ENCODE data around the gene CATSPERZ.

CATSPERZ gene

DNA sequence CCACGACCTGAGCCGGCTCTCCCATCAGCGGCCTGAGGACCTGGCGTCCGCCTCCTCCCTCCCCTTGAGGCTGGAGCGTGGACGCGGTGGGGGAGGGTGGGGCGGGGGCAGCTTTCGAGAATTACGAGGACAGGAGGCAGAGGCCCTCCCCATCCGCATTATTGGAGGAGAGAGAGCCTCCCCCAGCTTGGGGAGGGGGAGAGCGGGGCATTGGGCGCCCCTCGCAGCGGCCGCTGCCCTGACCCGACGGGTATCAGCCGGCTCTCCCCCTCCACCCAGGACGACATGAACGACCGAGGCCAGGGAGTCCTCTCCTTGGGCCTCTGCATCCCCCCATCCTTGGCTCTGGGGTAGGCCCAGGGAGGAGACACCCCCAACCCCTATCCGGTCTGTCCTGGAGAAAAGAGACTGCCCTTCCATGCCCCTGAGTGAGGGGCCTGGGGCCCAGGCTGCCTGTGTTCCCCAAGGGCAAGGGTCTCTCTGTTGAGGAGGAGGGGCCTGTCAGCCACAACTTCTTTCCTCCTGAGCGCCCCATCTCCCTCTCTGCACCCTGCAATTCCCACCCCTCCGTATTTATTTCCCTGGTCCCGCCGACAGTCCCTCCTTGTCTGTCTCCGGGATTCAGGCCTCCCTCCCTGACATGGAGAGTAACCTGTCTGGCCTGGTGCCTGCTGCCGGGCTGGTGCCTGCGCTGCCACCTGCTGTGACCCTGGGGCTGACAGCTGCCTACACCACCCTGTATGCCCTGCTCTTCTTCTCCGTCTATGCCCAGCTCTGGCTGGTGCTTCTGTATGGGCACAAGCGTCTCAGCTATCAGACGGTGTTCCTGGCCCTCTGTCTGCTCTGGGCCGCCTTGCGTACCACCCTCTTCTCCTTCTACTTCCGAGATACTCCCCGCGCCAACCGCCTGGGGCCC lies 14.0 kb upstream of the CATSPERZ start:
- TF ChIP-seq GATA1 (IDR thresholded peaks at IDR 0.05; ENCODE audit: low read depth, low read length) (no peak), POLR2A (IDR thresholded peaks at IDR 0.05; ENCODE audit: low read length) (no peak)
- DNase-seq = peak in 1 of 2 experiments; percentile 46

DNA sequence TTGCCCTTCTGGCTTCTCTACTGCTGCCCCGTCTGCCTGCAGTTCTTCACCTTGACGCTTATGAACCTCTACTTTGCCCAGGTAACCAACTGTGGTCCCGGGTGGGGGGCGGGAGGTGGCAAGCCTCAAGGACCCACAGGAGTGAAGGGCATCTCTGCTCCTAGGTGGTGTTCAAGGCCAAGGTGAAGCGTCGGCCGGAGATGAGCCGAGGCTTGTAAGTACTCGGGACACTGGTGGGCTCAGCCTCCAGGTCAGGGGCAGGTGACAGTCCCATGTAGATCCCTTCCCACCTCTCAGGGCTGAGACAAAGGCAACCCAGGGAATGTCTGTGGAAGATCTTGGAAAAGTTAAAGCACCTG lies 13.4 kb upstream of the CATSPERZ start:
- DNase-seq = no peak
- TF ChIP-seq GATA1 (IDR thresholded peaks at IDR 0.05; ENCODE audit: low read depth, low read length) (no peak), POLR2A (IDR thresholded peaks at IDR 0.05; ENCODE audit: low read length) (no peak)

DNA sequence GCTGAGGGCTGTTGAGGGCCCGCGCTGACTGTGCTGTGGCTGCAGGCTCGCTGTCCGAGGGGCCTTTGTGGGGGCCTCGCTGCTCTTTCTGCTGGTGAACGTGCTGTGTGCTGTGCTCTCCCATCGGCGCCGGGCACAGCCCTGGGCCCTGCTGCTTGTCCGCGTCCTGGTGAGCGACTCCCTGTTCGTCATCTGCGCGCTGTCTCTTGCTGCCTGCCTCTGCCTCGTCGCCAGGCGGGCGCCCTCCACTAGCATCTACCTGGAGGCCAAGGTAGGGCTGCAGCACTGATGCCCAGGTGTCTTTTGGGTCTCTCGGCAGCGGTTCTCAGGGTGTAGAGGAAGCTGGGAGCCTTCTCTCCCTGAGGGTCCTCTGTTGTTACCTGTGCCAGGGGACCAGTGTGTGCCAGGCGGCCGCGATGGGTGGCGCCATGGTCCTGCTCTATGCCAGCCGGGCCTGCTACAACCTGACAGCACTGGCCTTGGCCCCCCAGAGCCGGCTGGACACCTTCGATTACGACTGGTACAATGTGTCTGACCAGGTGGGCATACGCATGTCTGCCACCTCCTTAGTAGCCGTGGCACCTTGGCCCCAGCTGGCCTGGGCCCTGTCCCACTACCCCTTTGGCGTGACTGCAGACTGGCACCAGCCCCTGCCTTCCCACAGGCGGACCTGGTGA lies 12.3 kb upstream of the CATSPERZ start:
- TF ChIP-seq POLR2A (IDR thresholded peaks at IDR 0.05; ENCODE audit: low read length) (no peak), GATA1 (IDR thresholded peaks at IDR 0.05; ENCODE audit: low read depth, low read length) (no peak)

DNA sequence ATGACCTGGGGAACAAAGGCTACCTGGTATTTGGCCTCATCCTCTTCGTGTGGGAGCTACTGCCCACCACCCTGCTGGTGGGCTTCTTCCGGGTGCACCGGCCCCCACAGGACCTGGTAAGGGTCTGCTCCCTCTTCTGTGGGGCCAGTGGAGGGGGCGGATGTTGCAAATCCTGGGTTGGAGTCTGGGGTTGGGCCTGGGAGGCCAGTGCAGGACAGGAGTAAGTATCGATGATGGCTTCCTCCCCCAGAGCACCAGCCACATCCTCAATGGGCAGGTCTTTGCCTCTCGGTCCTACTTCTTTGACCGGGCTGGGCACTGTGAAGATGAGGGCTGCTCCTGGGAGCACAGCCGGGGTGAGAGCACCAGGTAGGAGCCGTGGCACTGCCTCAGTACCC lies 11.8 kb upstream of the CATSPERZ start:
- no peak for DNase-seq
- TF ChIP-seq GATA1 (IDR thresholded peaks at IDR 0.05; ENCODE audit: low read depth, low read length) = no peak
- TF ChIP-seq POLR2A (IDR thresholded peaks at IDR 0.05; ENCODE audit: low read length) = no peak

More for the DNA sequence above, 12.3 kb upstream of the CATSPERZ start:
- no peak for DNase-seq

DNA sequence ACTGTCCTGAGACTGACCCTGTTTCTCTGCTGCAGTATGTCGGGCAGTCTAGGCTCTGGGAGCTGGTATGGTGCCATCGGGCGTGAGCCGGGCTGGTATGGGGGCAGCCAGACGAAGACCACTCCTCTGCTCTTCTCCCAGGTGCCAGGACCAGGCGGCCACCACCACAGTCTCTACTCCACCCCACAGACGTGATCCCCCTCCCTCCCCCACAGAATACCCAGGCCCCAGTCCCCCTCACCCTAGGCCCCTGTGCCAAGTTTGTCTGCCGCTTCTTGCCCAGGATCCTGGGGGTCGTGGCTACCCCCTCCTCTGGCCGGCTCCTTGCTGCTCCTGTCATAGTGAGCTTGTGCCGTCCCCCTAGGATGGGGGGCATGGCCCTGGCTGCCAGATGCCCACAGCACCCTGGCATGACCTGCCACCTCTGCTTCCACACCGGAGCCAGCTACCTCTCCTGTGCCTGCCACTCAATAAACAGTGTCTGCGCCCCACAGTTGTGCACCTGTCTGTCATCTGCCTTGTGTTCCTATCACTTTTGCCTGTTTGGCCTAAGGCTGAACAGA lies 11.1 kb upstream of the CATSPERZ start:
- TF ChIP-seq GATA1 (IDR thresholded peaks at IDR 0.05; ENCODE audit: low read depth, low read length) = no peak
- TF ChIP-seq POLR2A (IDR thresholded peaks at IDR 0.05; ENCODE audit: low read length) = no peak
- no peak for DNase-seq

DNA sequence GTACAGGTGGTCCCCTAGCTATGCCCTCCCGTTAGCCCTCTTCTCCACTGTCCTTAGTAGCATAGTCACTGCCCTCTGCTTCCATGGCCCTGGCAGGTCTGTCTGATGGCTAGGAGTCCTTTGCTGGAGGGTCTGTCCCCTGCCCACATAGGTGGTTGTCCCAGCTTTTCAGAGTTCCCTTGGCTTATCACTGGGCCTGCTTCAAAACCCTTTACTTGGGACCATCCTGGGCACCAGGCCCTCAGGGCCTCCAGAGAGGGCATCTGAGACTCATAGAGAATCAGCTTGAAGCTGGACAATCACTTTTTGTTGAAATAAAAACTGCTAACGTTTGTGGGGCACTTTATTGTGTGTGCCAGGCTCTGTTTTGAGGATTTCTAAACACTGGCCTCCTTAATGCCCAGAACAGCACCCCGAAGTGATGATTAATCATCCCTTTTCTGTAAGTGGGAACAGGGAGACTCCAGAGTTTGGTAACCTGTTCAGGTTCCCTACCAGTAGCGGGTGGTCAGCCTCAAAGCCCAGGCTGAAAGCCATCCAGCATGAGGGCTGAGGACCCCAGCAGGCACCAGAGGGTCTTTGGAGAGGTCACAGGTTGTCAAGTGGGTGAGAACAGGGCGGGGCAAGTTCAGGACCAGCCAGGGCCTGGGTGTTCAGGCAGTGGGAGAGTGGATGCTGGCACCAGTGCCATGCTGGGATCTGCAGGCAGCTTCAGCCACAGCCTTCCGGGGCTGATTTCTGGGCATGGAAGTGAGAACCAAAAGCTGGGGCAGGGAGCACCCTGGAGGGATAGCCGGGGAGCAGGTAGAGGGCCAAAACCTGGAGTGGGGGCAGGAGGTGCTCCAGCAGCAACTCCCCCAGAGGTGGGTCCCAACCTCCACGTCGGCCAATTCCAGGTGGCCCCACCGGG lies 9.6 kb upstream of the CATSPERZ start:
- DNase-seq = no peak
- TF ChIP-seq GATA1 (IDR thresholded peaks at IDR 0.05; ENCODE audit: low read depth, low read length) (no peak), POLR2A (IDR thresholded peaks at IDR 0.05; ENCODE audit: low read length) (no peak)

DNA sequence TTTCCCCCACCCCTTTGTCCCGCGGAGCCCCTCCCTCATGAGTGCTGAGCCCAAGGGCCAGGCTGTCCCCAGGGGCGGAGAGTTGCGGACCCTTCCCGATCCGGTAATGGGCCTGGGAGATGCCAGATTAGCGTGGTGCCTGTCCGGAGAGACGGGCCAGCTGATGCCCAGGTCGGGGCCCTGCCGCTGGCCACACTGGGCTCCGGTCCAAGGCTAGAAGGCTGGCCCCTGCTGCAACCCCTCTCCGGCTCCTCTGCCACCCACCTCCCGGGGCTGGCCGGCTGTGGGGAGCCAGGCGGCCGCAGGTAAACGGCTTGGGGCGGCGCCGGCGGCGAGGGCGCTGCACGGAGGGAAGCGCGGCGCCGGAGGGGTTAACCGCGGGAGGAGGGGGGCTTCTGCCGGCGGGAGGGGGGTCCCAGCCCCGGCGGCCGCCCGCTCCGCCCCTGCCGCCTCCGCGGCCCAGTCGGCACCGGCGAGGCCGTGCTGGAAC lies 8.9 kb upstream of the CATSPERZ start, which contains the start of gene KCNK4:
Gene KCNK4, plus strand, starts transcription at position 41 of the 490 bp plus-strand sequence. CDS start 1,717 bp downstream, outside the sequence.
- no peak for TF ChIP-seq GATA1 (IDR thresholded peaks at IDR 0.05; ENCODE audit: low read depth, low read length)
- no peak for TF ChIP-seq POLR2A (IDR thresholded peaks at IDR 0.05; ENCODE audit: low read length)

DNA sequence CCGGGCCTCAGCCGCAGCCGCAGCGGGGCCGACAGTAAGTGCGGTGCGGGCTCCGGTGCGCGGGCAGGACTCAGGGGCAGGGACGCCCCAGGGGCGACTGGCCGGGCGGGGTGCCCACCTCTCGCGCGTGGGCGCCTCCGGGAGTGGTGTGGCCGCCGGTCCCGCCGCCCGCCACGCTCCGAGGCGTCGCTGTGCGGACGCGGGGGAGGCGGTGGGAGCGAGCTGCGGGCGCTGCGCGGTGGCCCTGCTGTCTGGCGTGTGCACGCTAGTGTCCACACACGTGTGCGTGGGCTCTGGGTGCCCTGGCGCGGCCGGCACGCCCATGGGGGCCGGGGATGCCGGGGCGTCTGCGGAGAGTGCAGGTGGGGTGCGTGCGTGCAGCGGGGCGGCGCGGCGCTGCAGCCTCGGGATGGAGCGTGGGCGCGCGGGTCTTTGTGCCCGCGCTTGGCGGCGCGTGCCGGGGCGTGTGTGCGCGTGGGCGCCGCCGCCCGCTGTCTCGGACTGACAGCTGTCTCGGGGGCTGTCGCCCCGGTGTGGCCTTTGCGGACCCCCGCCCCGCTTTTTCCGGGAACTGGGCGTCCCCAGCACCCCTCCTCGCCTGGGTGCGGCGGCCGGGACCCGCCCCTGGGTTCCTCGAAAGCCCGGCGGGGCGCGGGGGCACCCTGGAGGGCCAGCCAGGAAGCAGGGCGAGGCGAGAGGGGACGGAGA lies 8.3 kb upstream of the CATSPERZ start:
- DNase-seq = no peak
- no peak for TF ChIP-seq GATA1 (IDR thresholded peaks at IDR 0.05; ENCODE audit: low read depth, low read length)
- TF ChIP-seq POLR2A (IDR thresholded peaks at IDR 0.05; ENCODE audit: low read length) = no peak

More for the DNA sequence above, 8.9 kb upstream of the CATSPERZ start, which contains the start of gene KCNK4:
- no peak for DNase-seq

DNA sequence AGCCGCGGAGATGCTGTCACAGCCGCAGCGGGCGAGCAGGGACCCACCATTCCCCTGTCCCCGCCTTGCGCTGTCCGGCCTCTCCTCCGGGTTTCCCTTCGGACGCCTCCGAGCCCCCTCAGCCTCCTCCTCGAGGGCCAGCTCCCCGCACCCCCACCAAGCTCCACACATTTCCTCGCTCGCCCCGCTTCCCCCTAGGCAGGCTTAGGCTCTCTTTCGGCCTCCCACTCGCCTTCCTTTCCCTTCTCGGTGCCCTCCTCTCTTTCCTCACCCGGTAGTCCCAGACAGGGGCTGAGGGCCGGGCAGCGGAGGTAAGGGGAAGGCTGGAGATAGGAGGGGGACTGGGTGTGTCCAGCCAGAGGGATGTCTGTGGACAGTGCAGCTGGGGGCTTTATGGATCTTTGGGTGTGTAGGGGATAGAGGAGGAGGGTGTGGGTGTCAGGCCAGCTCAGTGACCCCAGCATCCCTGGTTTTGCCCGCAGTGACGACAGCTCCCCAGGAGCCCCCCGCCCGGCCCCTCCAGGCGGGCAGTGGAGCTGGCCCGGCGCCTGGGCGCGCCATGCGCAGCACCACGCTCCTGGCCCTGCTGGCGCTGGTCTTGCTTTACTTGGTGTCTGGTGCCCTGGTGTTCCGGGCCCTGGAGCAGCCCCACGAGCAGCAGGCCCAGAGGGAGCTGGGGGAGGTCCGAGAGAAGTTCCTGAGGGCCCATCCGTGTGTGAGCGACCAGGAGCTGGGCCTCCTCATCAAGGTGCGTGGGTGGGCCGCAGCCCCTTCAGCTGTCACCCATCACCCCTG lies 7.5 kb upstream of the CATSPERZ start:
- DNase-seq = no peak
- TF ChIP-seq POLR2A (IDR thresholded peaks at IDR 0.05; ENCODE audit: low read length) (no peak), GATA1 (IDR thresholded peaks at IDR 0.05; ENCODE audit: low read depth, low read length) (no peak)

DNA sequence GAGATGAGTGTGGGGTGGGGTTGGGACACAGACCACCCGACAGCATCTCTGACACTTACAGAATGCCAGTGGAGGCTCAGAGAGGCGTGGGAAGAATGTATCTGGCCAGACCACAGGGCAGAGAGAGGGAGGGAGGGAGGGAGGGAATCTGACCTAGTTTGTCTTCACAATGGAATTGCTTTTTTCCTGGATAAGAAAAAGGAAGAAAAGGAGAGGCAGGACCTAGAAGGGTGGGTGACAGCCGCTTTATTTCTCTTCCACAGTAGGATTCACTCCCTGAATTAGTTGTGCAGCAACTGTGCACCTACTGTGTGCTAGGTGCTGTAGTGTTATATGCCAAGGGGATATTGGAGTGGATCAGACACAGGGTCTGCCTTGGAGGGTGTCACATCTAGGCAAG lies 5.4 kb upstream of the CATSPERZ start:
- TF ChIP-seq POLR2A (IDR thresholded peaks at IDR 0.05; ENCODE audit: low read length) (no peak), GATA1 (IDR thresholded peaks at IDR 0.05; ENCODE audit: low read depth, low read length) (no peak)
- DNase-seq = no peak

DNA sequence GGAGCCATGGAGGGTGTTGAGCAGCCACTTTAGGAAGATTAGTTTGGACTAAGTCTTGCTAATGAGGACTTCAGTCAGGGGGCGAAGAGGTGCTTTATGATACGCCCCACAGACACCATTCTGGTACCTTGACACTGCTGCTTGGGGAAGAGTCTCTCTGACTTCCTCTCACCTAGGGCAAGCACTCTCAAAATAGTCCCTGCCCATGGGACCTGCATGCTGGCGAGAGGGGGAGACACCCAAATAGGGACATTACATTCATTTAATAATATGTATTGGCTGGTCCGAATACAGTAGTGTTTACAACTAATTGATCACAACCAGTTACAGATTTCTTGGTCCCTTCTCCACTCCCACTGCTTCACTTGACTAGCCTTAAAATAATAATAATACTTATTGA lies 4.4 kb upstream of the CATSPERZ start:
- TF ChIP-seq POLR2A (IDR thresholded peaks at IDR 0.05; ENCODE audit: low read length) (no peak), GATA1 (IDR thresholded peaks at IDR 0.05; ENCODE audit: low read depth, low read length) (no peak)

DNA sequence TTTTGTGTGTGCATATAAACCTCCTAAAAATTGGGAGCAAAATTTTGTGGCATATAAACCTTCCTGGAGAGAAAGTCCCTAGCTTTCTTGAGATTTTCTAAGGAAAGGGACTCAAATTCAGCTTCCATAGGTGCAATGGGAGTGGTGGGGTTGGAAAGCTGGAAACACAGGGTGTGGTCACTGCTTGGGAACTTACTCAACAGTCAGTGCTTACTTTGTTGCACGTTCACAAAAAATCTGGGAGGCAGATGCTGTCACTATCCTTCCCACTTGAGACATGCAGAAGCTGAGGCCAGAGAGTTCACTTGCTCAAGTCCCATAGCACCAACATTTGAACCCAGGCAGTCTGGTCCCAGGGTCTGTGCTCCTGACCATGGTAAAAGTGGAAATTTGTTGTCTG lies 3.9 kb upstream of the CATSPERZ start:
- no peak for DNase-seq

More for the DNA sequence above, 4.4 kb upstream of the CATSPERZ start:
- DNase-seq = no peak

More for the DNA sequence above, 3.9 kb upstream of the CATSPERZ start:
- TF ChIP-seq GATA1 (IDR thresholded peaks at IDR 0.05; ENCODE audit: low read depth, low read length) = no peak
- no peak for TF ChIP-seq POLR2A (IDR thresholded peaks at IDR 0.05; ENCODE audit: low read length)
